HG03097 (cell line): ENCODE data around the gene CFAP77.

Experiments used
- ATAC-seq: cut with Tn5 transposase; IDR thresholded peaks from one replicate; pipeline ENCODE4 v1.9.1; 2021; ENCODE audit not compliant: unreplicated experiment, low FRiP score

The CFAP77 gene

GRCh38 chr9:132486706-132487350 lies 76.8 kb downstream of the CFAP77 start:
- ATAC-seq, result no peak

DNA sequence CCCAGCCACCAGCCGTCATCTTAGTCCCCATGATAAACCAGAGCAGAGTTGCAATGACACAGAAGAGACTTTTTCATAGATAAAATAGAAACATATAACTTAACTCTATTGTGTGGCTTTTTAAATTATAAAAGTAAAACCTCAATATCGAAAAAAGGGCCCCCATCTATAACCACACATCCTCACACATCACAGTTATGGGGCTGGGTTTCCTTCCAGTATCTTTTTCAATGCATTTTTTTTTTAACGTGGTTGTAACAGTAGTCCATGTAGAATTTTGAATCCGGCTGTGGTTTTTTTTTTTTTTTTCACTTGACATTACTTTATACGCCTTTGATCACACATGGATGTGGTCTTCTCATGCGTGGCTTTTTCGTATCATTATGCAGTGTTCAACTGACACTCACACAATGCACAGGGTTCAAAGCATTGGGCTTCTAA lies 77.4 kb downstream of the CFAP77 start:
- no peak for ATAC-seq

GRCh38 chr9:132487980-132488535 lies 78.0 kb downstream of the CFAP77 start:
- no peak for ATAC-seq

DNA sequence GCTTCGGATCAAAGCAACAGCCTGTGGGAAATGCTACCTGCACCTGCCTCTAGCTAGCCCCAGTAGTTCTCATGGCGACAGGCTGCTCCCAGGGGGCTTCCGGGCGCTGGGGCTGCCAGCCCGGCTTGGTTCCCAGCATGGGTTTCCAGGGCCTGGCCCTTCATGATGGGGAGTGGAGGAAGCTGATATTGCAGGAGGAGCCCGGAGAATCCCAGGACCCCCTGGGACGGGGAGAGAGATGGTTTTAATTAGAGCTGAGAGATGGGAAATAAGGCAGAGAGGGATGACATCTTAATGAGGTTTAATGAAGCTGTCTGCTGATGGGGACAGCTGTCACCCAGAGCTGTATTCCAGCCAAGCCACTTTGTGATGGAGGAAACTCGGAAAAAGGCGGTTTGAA lies 78.6 kb downstream of the CFAP77 start:
- ATAC-seq, result no peak

- ATAC-seq, result no peak
Observed at GRCh38 chr9:132489536-132489935, 79.5 kb downstream of the CFAP77 start.

DNA sequence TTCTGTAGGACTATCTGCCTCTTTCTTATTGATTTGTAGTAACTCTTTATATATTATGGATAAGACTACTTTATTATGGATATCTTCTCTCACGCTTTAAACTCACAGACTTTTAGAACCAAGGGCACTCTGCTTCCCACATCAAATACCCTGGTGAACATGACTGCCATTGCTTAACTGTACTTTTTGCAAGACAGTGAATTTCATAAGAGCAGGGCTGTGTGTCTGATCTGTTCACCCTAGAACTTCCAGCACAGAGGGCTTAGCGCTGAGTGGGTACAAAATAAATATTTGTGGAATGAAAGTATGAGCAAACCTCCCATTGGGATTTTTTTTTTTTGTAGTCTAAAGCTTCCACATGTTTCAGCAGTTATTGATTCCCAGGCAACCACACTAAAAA lies 84.8 kb downstream of the CFAP77 start:
- ATAC-seq, result no peak

DNA sequence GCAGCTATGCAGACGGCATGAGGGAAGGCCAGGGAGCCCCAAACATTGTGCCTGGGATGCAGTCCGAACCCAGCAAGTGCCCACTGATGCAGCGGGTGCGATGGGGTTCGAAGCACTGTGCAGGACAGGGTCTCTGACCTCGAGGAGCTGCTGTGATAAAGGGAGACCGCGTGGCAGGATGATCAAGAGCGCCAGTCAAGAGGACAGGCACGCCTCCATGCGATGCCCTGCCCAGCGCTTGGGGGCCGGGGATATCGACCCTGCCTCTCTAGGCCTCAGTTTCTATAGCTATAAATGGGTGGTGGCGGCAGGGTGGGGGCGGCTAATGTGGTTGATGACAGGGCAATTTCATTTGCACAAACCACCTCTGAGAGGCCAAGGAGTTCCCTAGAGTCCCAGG lies 87.7 kb downstream of the CFAP77 start:
- no peak for ATAC-seq

DNA sequence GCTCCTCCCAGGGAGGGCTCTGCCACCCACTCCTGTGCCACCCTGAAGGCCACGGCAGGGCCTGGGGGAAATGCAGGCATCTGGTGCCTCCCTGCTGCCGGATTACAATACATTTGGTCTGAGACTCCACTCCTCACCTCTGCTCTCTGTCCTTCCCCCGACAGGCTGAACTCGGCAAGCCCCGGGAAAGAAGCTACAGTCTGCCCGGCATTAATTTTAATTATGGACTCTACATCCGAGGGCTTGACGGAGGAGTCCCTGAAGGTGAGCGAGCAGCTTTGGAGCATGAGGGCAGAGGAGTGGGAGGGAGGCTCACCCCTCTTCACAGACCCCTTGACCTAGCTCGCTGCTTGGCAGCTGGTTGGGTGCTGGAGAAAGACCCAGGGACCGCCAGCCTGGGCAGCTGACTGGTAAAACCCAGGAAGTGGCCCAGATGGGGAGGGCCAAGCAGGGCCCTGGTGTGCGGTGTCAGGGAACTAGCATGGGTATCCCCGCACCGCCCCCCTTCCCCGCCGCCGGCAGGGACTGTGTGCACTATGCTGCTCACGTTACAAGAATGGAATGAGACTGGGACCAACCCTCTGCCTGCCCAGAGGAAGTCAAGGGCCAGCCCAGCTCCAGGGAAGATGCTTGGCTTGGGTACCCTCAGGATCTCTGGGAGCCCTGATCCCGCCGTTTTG lies 88.7 kb downstream of the CFAP77 start:
- ATAC-seq, result no peak

DNA sequence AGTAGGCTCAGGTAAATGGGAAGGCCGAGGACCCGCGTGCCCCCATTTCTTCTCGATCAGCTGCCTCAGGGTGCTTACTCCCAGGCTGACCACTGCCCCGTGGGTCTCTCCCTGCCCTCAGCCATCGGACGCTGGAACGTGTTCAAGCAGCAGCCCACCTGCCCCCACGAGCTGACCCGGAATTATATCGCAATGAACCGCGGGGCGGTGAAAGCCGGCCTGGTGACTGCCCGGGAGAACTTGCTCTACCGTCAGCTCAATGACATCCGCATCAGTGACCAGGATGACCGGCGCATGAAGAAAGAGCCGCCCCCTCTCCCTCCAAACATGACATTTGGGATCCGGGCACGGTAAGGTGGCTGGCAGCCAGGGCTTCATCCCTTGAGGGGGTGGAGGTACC lies 89.2 kb downstream of the CFAP77 start:
- no peak for ATAC-seq

- ATAC-seq, result no peak
Observed at GRCh38 chr9:132500193-132500592, 90.2 kb downstream of the CFAP77 start.

DNA sequence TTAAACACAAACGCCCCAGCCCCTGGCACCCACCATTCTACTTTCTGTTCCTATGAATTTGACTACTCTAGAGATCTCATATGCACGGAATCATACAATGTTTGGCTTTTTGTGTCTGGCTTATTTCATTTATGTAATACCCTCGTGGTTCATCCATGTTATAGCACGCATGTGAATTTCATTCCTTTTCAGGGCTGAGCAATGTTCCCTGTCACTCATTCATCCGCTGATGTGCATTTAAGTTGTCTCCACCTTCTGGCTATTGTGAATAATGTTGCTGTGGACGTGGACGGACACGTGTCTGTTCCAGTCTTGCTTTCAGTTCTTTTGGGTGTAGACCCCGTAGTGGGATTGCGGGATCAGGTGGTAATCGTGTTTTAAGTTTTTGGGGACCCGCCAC lies 92.5 kb downstream of the CFAP77 start:
- no peak for ATAC-seq

GRCh38 chr9:132503116-132503515 lies 93.1 kb downstream of the CFAP77 start:
- ATAC-seq, result no peak

- ATAC-seq, result no peak
Observed at GRCh38 chr9:132504488-132504887, 94.5 kb downstream of the CFAP77 start.

DNA sequence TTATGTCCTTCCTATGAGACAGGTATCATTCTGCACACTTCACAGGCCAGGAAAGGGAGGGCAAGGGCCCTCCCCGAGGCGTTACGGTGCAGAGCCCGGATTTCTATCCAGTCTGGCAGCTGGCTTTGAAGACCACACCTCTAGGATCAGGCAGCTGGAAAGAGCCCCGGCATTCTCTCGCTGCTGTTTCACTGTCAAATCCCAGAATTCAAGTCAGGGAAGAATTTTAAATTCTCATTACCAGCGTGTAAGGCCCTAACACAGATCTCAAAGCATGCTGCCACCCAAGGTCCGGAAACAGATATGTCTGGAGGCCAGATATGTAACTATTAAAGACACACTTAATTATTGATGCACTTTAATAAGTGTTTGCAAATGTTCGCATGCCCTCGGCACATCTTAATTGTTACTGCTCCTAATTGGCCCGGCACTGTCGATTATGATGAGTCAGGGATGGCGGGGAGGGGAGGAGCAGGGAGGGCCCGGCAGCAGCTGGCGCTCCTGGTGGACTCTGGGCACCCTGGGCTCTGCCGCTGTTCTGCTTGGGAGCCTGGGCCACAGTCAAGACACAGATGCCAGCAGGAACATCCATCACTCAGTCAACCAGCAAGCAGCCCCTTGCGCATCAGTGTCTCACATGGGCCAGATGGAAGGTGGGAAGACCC lies 96.1 kb downstream of the CFAP77 start:
- no peak for ATAC-seq

DNA sequence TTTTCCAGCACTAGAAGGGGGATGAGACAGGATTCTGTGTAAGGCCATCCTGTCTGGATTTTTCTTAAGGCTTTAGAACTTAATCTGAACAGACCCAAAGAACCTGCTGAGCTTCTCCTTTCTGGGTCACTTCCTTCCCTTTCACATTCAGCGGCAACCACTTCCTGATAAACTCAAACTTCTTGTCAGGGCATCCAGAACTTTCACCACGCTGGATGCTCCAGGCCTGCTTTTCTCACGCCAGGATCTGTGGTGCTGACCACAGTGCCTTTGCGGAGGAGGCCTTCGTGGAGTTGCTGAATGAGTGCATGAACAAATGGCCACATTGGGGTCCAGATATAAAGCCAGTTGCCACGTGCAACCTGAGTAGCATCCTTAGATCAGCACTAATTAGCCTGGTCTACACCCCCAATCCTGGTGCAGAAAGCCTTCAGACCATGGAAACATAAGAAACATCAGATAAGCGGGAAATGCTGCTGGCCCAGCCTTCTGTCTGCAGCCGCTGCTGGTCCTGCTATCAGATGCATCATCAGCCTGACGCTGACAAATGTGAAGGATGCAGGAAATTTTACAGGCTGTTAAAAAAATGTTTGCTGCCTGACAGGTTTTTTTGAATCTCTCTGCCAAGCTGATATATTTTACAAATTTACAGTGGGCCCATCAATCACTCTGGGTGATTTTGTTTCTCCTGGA lies 97.1 kb downstream of the CFAP77 start:
- ATAC-seq, result no peak

DNA sequence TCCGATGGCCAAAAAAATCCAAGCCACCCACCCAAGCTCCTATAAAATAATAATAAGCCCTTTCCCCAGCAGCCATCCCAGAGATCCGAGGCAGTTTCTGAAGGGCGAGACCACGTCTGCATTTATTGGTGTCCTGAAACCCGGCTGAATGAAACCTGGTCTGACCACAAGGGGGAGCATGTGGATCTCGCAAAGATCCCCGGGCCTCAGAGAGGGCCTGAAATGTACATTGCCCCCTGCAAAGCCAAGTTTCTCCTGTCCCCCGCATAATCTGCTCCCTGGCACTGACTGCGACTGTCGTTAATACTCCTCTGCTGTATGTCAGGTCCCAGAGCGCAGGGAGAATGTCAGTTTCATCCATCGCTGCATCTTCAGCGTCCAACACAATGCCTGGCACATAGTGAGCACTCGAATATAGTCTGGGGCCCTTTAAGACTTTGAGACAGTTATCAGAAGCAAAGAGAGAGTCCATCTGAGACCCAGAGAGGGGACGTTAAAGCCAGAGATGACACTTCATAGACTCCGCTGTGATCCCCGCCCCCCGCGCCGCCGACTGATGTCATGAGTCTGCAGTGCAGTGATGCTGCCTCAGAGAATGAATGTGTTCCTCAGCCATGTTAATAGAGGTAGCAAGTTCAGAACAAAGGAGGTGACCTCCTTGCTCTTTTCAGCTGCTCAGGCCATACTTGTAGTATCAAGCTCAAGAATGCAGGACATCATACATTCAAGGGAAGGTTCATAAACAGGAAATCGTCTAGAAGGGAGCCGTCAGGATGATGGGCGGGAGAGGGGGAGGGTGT lies 97.9 kb downstream of the CFAP77 start:
- no peak for ATAC-seq

DNA sequence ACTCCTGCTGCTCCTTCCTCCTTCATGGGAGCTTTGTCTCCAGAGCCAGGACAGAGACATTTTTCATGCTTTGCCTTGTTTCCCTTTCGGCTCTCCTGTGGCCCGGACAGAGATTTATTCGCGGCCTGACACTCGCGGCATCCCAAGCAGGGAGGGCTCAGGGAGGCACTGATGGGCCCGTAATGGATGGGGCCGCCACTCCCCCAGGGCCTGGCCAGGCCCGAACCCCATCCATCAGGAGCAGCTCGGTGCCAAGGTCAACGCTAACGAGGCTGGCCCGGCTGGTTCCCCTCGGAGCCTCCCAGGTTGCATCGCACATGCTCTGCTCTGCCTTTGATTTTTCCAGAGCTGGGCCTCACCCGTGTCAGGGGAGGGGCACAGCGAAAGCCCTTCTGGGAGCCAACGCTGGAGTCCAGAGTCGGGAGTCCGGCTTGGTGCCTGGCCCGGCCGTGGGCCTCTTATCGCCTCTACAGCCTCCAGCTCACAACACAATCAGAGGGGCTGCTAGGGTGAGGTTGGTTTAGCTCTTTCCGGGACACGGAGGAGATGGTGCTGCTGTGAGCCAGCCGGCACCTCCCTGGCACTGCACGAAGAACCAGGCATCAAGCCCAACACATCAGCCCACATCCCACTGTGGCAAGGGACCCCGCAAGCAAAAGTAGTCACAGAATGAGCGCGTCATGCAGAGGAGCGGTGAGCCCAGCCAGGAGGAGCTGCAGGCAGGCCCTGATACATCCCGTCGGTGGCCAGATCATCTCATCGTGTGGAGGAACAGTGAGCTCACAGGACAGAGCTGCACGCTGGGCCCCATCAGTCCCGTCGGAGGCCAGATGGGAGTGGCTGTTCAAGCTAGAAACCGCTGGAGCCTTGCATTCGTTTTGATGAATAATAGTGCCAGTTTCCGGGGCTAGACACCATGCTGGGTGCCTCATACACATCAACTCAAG lies 100.2 kb downstream of the CFAP77 start:
- ATAC-seq, result no peak

- no peak for ATAC-seq
Observed at GRCh38 chr9:132511191-132511999, 101.4 kb downstream of the CFAP77 start.
